CD14-positive monocyte (primary cell): Measurements from ENCODE around the gene EDDM13. TPM values are rescaled to one million over a fixed set of nuclear protein-coding genes. Genes with fewer than 3 reads are reported as not detected.
A peak's percentile ranks its signal among the peaks of the same experiment; 100 is the strongest.

Experiments
- DNase-seq, 3 donors: peaks; one replicate each; pipeline ENCODE4 v3.0.0-alpha.2; 2011 to 2022
- H2AFZ ChIP-seq: 2 replicates; pipeline ENCODE4 v1.6.0; 2012; ENCODE audit warnings: mild to moderate bottlenecking, low read depth, low read length, inconsistent platforms; ENCODE audit not compliant: insufficient read depth, poor library complexity, severe bottlenecking
- H3K27ac ChIP-seq, 2 donors: 1 replicate in 1 of 2; 2 replicates in 1 of 2; pipeline ENCODE4 v1.5.1; 2012 to 2013; ENCODE audit warnings: low read length in 2 of 2, control low read depth in 1 of 2, inconsistent platforms in 1 of 2, low read depth in 1 of 2, mild to moderate bottlenecking in 1 of 2
- H3K27me3 ChIP-seq, 2 donors: one replicate each; pipeline versions ENCODE4 v1.6.0 to v1.6.1; 2011 to 2013; ENCODE audit warnings: low read length in 2 of 2; ENCODE audit not compliant: control insufficient read depth in 2 of 2, insufficient read depth in 2 of 2
- H3K36me3 ChIP-seq, 2 donors: replicated peaks in 1 of 2; 1 replicate in 1 of 2; 2 replicates in 1 of 2; pipeline versions ENCODE4 v1.5.1 to v1.6.1; 2012 to 2013; ENCODE audit warnings: low read length in 2 of 2, control low read depth in 1 of 2, inconsistent platforms in 1 of 2, mild to moderate bottlenecking in 1 of 2; ENCODE audit not compliant: insufficient read depth in 2 of 2, control insufficient read depth in 1 of 2
- H3K4me1 ChIP-seq, 2 donors: 1 replicate in 1 of 2; 2 replicates in 1 of 2; pipeline versions ENCODE4 v1.5.1 to v1.6.1; 2012 to 2013; ENCODE audit warnings: low read length in 2 of 2, control low read depth in 1 of 2, inconsistent platforms in 1 of 2, mild to moderate bottlenecking in 1 of 2, moderate library complexity in 1 of 2; ENCODE audit not compliant: insufficient read depth in 2 of 2, control insufficient read depth in 1 of 2
- H3K4me2 ChIP-seq: replicated peaks from 2 replicates; pipeline ENCODE3; 2012; ENCODE audit warnings: low read length, moderate library complexity, mild to moderate bottlenecking; ENCODE audit not compliant: poor library complexity, severe bottlenecking; ENCODE audit errors: extremely low read depth
- H3K4me3 ChIP-seq, 3 experiments: fragments of 200-600 bp in 1 of 3; sonication (generic) in 1 of 3; replicated peaks in 1 of 3; 1 replicate in 2 of 3; 2 replicates in 1 of 3; pipeline ENCODE4 v1.5.1; 2011 to 2013; ENCODE audit warnings: low read length in 3 of 3, mild to moderate bottlenecking in 3 of 3, control low read depth in 2 of 3, low read depth in 2 of 3, inconsistent platforms in 1 of 3, moderate library complexity in 1 of 3
- H3K79me2 ChIP-seq: 2 replicates; pipeline ENCODE4 v1.6.0; 2012; ENCODE audit warnings: mild to moderate bottlenecking, control low read depth, inconsistent platforms, low read length, moderate library complexity; ENCODE audit not compliant: insufficient read depth
- H3K9ac ChIP-seq: 2 replicates; pipeline ENCODE4 v1.6.0; 2017; ENCODE audit warnings: low read length, mild to moderate bottlenecking; ENCODE audit not compliant: insufficient read depth, poor library complexity, severe bottlenecking
- H3K9me3 ChIP-seq, 2 donors: replicated peaks in 1 of 2; 1 replicate in 1 of 2; 2 replicates in 1 of 2; pipeline versions ENCODE4 v1.5.1 to v1.6.1; 2012 to 2013; ENCODE audit warnings: low read length in 2 of 2, control low read depth in 1 of 2; ENCODE audit not compliant: control insufficient read depth in 1 of 2, insufficient read depth in 1 of 2
- H4K20me1 ChIP-seq: 2 replicates; pipeline ENCODE4 v1.6.0; 2012; ENCODE audit warnings: mild to moderate bottlenecking, low read length, control low read depth, moderate library complexity; ENCODE audit not compliant: insufficient read depth
- H3K27ac Mint-ChIP-seq, 7 donors: one replicate each; pipeline ENCODE4 v1.8.0; 2020; ENCODE audit warnings: mild to moderate bottlenecking in 7 of 7, mixed read lengths in 7 of 7, moderate library complexity in 6 of 7, inconsistent platforms in 2 of 7
- H3K27me3 Mint-ChIP-seq, 3 donors: one replicate each; pipeline ENCODE4 v1.8.0; 2021 to 2022; ENCODE audit warnings: low read depth in 3 of 3, mild to moderate bottlenecking in 3 of 3, mixed read lengths in 3 of 3, moderate library complexity in 3 of 3, inconsistent platforms in 1 of 3
- H3K36me3 Mint-ChIP-seq, 2 donors: one replicate each; pipeline ENCODE4 v1.8.0; 2020; ENCODE audit warnings: mixed read lengths in 2 of 2, inconsistent platforms in 1 of 2, mild to moderate bottlenecking in 1 of 2
- H3K4me1 Mint-ChIP-seq: one replicate; pipeline ENCODE4 v1.8.0; 2020; ENCODE audit warnings: mild to moderate bottlenecking, mixed read lengths
- H3K4me3 Mint-ChIP-seq, 2 donors: one replicate each; pipeline ENCODE4 v1.8.0; 2020; ENCODE audit warnings: mild to moderate bottlenecking in 2 of 2, mixed read lengths in 2 of 2, moderate library complexity in 1 of 2
- H3K9me3 Mint-ChIP-seq, 7 donors: one replicate each; pipeline ENCODE4 v1.8.0; 2020 to 2022; ENCODE audit warnings: mixed read lengths in 7 of 7, mild to moderate bottlenecking in 6 of 7, moderate library complexity in 6 of 7, inconsistent platforms in 2 of 7
- WGBS: methylation state at CpG from one replicate; pipeline ENCODE4 v1.1.5; 2013; ENCODE audit warnings: missing lambda C conversion rate; ENCODE audit not compliant: insufficient coverage; 5-methylcytosine and 5-hydroxymethylcytosine counted together
- intact Hi-C, 2 donors: fragments of 100-400 bp; cut with micrococcal nuclease; formaldehyde crosslinking; loops; one replicate each; pipeline versions ENCODE4 v1.15.0 to v1.15.1; 2023
- polyA plus RNA-seq, 3 donors: library from polyadenylated mRNA; depleted of rRNA in 1 of 3; unstranded in 2 of 3; stranded (reverse) in 1 of 3; fragments of 300-500 nt in 2 of 3; fragments of >200 nt in 1 of 3; fragmentation: Illumina TruSeq in 2 of 3; gene quantifications; 1 replicate in 2 of 3; 2 replicates in 1 of 3; pipeline ENCODE4 v1.2.3, GENCODE V29; 2012 to 2021
- TF ChIP-seq, protein P1 (sequence below): fragments of 200-600 bp; IDR thresholded peaks from one replicate; pipeline ENCODE4 v1.8.0; 2022; ENCODE audit warnings: antibody characterized with exemption, mild to moderate bottlenecking

Gene EDDM13
- polyA plus RNA-seq, 3 donors, result 0.25 to 0.70 (median 0.61) TPM

DNA sequence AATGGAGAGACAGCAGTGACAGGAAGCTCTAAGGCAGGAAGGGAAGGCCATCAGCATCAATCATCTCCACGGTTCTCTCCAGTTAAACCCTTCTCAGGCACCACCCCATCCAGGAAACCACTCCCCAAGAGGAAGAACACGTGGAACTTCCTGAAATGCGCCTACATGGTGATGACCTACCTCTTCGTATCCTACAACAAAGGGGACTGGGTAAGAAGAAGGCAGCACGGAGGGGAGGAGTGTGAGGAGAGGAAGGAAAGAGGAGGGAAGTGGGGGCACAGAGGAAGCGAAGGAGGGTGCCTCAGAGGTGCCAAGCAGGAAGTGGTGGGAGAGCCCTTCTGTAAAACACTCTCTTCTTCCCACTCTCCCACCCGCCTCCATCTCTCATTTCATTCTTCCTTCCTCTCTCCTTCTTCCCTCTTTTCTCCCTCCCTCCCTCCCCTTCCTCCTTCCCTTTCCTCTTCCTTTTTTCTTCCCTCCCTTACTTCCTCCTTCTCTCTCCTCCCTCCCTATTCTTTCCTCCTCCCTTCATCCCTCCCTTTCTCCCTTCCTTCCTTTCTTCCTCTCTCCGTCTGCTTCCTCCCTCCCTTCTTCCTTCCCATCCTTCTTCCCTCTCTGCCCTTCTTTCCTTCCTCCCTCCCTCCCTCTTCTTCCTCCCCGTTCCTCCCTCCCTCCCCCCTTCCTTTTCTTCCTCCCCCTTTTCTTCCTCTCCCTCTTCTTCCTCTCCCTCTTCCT, 29.5 kb downstream of the EDDM13 start:
- WGBS, result 27% methylated on average over 3 of the region's 9 CpGs
- H3K4me1 ChIP-seq, result peaks cover 8 to 10% of the 10 kb centered on the region in 2 donors

DNA sequence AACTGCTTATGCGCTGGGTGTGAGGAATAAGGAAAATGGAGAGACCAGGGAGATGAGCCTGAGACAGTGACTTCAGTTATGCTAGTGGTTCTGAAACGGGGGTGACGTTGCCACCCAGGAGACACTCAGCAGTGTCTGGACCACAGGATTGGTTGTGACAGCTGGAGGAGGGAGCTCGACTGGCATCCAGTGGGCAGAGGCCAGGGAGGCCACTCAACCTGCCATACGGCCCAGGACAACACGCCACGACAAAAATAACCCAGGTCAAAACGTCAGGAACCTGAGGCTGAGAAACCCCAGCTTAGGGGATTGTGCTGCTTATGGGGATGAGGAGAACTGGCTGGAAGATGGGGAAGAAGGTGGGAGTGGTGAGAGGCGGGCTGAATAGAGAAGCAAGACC, 31.7 kb downstream of the EDDM13 start:
- Histone ChIP-seq H3K79me2 (peaks cover 7% of the 10 kb centered on the region), H3K36me3 (peaks cover 16 to 48% of the 10 kb centered on the region in 2 donors), H3K4me3 (no peak overlapping the region), H2AFZ (no peak overlapping the region), H3K9ac (no peak overlapping the region), H3K4me2 (no peak overlapping the region), H3K27me3 (no peaks in the 10 kb centered on the region), H3K27ac (no peak overlapping the region), H3K9me3 (peaks cover 0 to 10% of the 10 kb centered on the region in 2 donors), H4K20me1 (no peaks in the 10 kb centered on the region), H3K4me1 (peaks cover 8 to 10% of the 10 kb centered on the region in 2 donors)
- Mint-ChIP-seq H3K27me3 (peaks cover 0 to 2% (median 0%) of the 10 kb centered on the region in 3 donors), H3K4me1 (peaks cover 10% of the 10 kb centered on the region), H3K27ac (peak overlapping the region in 2 of 7 donors; percentile 27 to 78), H3K9me3 (peaks cover 2 to 11% (median 9%) of the 10 kb centered on the region in 7 donors), H3K4me3 (no peak overlapping the region), H3K36me3 (peaks cover 55 to 72% of the 10 kb centered on the region in 2 donors)
- TF ChIP-seq, protein P1, sequence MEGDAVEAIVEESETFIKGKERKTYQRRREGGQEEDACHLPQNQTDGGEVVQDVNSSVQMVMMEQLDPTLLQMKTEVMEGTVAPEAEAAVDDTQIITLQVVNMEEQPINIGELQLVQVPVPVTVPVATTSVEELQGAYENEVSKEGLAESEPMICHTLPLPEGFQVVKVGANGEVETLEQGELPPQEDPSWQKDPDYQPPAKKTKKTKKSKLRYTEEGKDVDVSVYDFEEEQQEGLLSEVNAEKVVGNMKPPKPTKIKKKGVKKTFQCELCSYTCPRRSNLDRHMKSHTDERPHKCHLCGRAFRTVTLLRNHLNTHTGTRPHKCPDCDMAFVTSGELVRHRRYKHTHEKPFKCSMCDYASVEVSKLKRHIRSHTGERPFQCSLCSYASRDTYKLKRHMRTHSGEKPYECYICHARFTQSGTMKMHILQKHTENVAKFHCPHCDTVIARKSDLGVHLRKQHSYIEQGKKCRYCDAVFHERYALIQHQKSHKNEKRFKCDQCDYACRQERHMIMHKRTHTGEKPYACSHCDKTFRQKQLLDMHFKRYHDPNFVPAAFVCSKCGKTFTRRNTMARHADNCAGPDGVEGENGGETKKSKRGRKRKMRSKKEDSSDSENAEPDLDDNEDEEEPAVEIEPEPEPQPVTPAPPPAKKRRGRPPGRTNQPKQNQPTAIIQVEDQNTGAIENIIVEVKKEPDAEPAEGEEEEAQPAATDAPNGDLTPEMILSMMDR, result no peak
- intact Hi-C loops, result loop anchor here in 1 of 2 donors (5.0 to 10.0 kb wide), 2 partner anchors 43 to 49 kb away; no protein-coding TSS in a partner anchor
- DNase-seq, result no peak
- WGBS, result 95% methylated on average over 8 of the region's 9 CpGs

More for the DNA sequence above, 29.5 kb downstream of the EDDM13 start:
- Mint-ChIP-seq H3K27me3 (peaks cover 0 to 2% (median 1%) of the 10 kb centered on the region in 3 donors), H3K36me3 (peaks cover 57 to 67% of the 10 kb centered on the region in 2 donors), H3K4me3 (peak overlapping the region in 1 of 2 donors; percentile 67), H3K9me3 (peaks cover 2 to 11% (median 9%) of the 10 kb centered on the region in 7 donors), H3K4me1 (peaks cover 7% of the 10 kb centered on the region), H3K27ac (peak overlapping the region in 6 of 7 donors; percentile 2 to 77 (median 56))
- Histone ChIP-seq H3K27me3 (no peaks in the 10 kb centered on the region), H3K79me2 (peaks cover 4% of the 10 kb centered on the region), H3K27ac (peak overlapping the region in 1 of 2 donors; percentile 55), H3K4me2 (no peak overlapping the region), H3K36me3 (peaks cover 17 to 52% of the 10 kb centered on the region in 2 donors), H3K4me3 (peak overlapping the region in 1 of 3 experiments; percentile 20), H2AFZ (peak overlapping the region; percentile 37), H4K20me1 (no peaks in the 10 kb centered on the region), H3K9me3 (peaks cover 0 to 10% of the 10 kb centered on the region in 2 donors), H3K9ac (no peak overlapping the region)
- peak in 2 of 3 donors; percentile 20 to 27 for DNase-seq
- TF ChIP-seq, protein P1, result no peak
- intact Hi-C loops, result loop anchor here in 1 of 2 donors (5.0 to 10.0 kb wide), 2 partner anchors 45 to 47 kb away; no protein-coding TSS in a partner anchor
